Keratinocyte (primary cell): ENCODE measurements around the gene NDUFA7. TPM values are rescaled to one million over a fixed set of nuclear protein-coding genes. Genes with fewer than 3 reads are reported as not detected.
A peak's percentile ranks its signal among the peaks of the same experiment; 100 is the strongest.

Source experiments
- DNase-seq: peaks from one replicate; pipeline ENCODE4 v3.0.0-alpha.2; 2011; ENCODE audit warnings: low read depth, missing footprints, low spot score
- FAIRE-seq: peaks from 2 replicates; lab custom pipeline; 2011; peaks lifted over from hg19 to GRCh38; lab: Jason Lieb, UNC
- H2AFZ ChIP-seq: 2 replicates; pipeline ENCODE4 v1.6.0; 2012; ENCODE audit warnings: low read length, control low read depth, inconsistent platforms; ENCODE audit not compliant: control insufficient read depth
- H3K27ac ChIP-seq: 2 replicates; pipeline ENCODE4 v1.5.1; 2011; ENCODE audit warnings: low read length; ENCODE audit not compliant: control insufficient read depth, insufficient read depth
- H3K27me3 ChIP-seq: 3 replicates; pipeline ENCODE4 v1.6.0; 2011; ENCODE audit warnings: low read length; ENCODE audit not compliant: control insufficient read depth, insufficient read depth; ENCODE audit errors: extremely low read depth
- H3K36me3 ChIP-seq, 2 experiments: 2 replicates in 1 of 2; 3 replicates in 1 of 2; pipeline ENCODE4 v1.5.1; 2011; ENCODE audit warnings: low read length in 2 of 2, mild to moderate bottlenecking in 1 of 2; ENCODE audit not compliant: control insufficient read depth in 2 of 2, insufficient read depth in 2 of 2; ENCODE audit errors: extremely low read depth in 1 of 2
- H3K4me1 ChIP-seq: 3 replicates; pipeline ENCODE4 v1.5.1; 2011; ENCODE audit warnings: low read length; ENCODE audit not compliant: control insufficient read depth, insufficient read depth; ENCODE audit errors: extremely low read depth
- H3K4me2 ChIP-seq: 3 replicates; pipeline ENCODE4 v1.6.0; 2011; ENCODE audit warnings: low read depth, low read length; ENCODE audit not compliant: control insufficient read depth, insufficient read depth; ENCODE audit errors: extremely low read depth
- H3K4me3 ChIP-seq, 3 experiments: fragments of 200-600 bp in 1 of 3; sonication (generic) in 1 of 3; 2 replicates in 2 of 3; 3 replicates in 1 of 3; pipeline ENCODE4 v1.5.1; 2011 to 2016; ENCODE audit warnings: low read length in 3 of 3, mild to moderate bottlenecking in 3 of 3, control low read depth in 2 of 3, inconsistent platforms in 1 of 3, low read depth in 1 of 3, mixed read lengths in 1 of 3, mixed run types in 1 of 3, moderate library complexity in 1 of 3; ENCODE audit not compliant: control insufficient read depth in 2 of 3, insufficient read depth in 2 of 3; ENCODE audit errors: extremely low read depth in 1 of 3
- H3K79me2 ChIP-seq: 2 replicates; pipeline ENCODE4 v1.6.0; 2012; ENCODE audit warnings: low read length; ENCODE audit not compliant: control insufficient read depth, insufficient read depth
- H3K9ac ChIP-seq: 3 replicates; pipeline ENCODE4 v1.6.0; 2011; ENCODE audit warnings: low read length; ENCODE audit not compliant: control insufficient read depth, insufficient read depth; ENCODE audit errors: extremely low read depth
- H3K9me1 ChIP-seq: 3 replicates; pipeline ENCODE4 v1.6.0; 2011; ENCODE audit warnings: low read length; ENCODE audit not compliant: control insufficient read depth, insufficient read depth; ENCODE audit errors: extremely low read depth
- H3K9me3 ChIP-seq: 2 replicates; pipeline ENCODE4 v1.5.1; 2012; ENCODE audit warnings: low read depth, low read length; ENCODE audit not compliant: control insufficient read depth
- H4K20me1 ChIP-seq: 3 replicates; pipeline ENCODE4 v1.6.0; 2011; ENCODE audit warnings: low read length; ENCODE audit not compliant: control insufficient read depth, insufficient read depth; ENCODE audit errors: extremely low read depth
- EZH2 ChIP-seq: IDR thresholded peaks from one replicate; pipeline ENCODE4 v1.6.1; 2012; ENCODE audit warnings: inconsistent platforms, mild to moderate bottlenecking, low read length, moderate library complexity
- dilution Hi-C: fragments of 300-500 bp; cut with MboI; formaldehyde crosslinking; loops from one replicate; pipeline ENCODE4 v1.7.0; 2020; ENCODE audit warnings: low sequenced_read_pairs; ENCODE audit not compliant: extremely low pct_ligation_motif_present
- polyA plus RNA-seq, 5 experiments: library from polyadenylated mRNA; depleted of rRNA in 3 of 5; stranded (reverse) in 3 of 5; stranded (forward) in 1 of 5; unstranded in 1 of 5; fragments of >200 nt; gene quantifications; 1 replicate in 1 of 5; 2 replicates in 3 of 5; 3 replicates in 1 of 5; pipeline versions ENCODE4 v1.2.1 to v1.2.3, GENCODE V29; 2011 to 2012; ENCODE audit warnings: missing spikeins in 2 of 5, low read depth in 1 of 5, low replicate concordance in 1 of 5
- TF ChIP-seq, protein P1 (sequence below), 3 experiments: IDR thresholded peaks in 1 of 3; conservative IDR thresholded peaks in 1 of 3; optimal IDR thresholded peaks in 1 of 3; 2 replicates in 2 of 3; 3 replicates in 1 of 3; pipeline versions ENCODE3 to v1.5.1; 2011; ENCODE audit warnings: low read length in 3 of 3, mild to moderate bottlenecking in 3 of 3, moderate library complexity in 2 of 3, control low read depth in 1 of 3, inconsistent platforms in 1 of 3; ENCODE audit not compliant: insufficient read depth in 2 of 3; ENCODE audit errors: extremely low read depth in 1 of 3

The NDUFA7 gene
- polyA plus RNA-seq, 1 donor (not counting 4 experiments of a cell fraction or from before 2014, with no cell fraction given), result 59.2 TPM

DNA sequence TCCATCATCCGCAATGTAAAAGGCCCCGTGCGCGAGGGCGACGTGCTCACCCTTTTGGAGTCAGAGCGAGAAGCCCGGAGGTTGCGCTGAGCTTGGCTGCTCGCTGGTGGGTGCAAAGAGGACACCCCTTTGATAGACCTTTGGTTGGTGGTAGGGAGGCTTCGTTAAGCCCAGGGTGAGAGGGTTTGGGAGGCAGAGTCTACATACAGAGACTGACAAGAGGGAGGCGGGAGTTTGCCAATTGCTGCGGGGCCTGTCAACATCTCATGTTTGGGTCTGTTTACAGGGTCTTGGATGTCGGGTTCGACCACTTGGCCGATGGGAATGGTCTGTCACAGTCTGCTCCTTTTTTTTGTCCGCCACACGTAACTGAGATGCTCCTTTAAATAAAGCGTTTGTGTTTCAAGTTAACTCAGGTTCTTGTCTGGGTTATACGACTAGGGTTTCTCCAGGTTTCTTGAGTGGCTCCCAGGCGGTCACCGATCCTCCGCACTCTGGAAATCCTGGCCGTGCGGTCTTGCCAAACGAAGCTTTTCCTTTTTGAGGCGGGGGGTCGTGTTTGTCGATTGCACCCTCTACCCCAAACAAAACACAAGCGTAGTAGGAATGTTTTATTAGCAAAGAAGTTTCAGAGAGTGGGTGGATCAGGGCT, 937 bp upstream of the NDUFA7 start:
- Histone ChIP-seq H3K9me1 (no peaks in the 10 kb centered on the region), H4K20me1 (peaks cover 10% of the 10 kb centered on the region), H3K4me2 (peak overlapping the region; percentile 87), H3K79me2 (peaks cover 39% of the 10 kb centered on the region), H3K4me1 (peaks cover 16% of the 10 kb centered on the region), H2AFZ (no peak overlapping the region), H3K27ac (peak overlapping the region; percentile 84), H3K27me3 (no peaks in the 10 kb centered on the region), H3K9ac (peak overlapping the region; percentile 99), H3K36me3 (peaks cover 7 to 17% of the 10 kb centered on the region in 2 experiments), H3K9me3 (no peaks in the 10 kb centered on the region), H3K4me3 (peak overlapping the region; percentile 83 to 97 (median 90))
- no peak for DNase-seq
- TF ChIP-seq, protein P1, sequence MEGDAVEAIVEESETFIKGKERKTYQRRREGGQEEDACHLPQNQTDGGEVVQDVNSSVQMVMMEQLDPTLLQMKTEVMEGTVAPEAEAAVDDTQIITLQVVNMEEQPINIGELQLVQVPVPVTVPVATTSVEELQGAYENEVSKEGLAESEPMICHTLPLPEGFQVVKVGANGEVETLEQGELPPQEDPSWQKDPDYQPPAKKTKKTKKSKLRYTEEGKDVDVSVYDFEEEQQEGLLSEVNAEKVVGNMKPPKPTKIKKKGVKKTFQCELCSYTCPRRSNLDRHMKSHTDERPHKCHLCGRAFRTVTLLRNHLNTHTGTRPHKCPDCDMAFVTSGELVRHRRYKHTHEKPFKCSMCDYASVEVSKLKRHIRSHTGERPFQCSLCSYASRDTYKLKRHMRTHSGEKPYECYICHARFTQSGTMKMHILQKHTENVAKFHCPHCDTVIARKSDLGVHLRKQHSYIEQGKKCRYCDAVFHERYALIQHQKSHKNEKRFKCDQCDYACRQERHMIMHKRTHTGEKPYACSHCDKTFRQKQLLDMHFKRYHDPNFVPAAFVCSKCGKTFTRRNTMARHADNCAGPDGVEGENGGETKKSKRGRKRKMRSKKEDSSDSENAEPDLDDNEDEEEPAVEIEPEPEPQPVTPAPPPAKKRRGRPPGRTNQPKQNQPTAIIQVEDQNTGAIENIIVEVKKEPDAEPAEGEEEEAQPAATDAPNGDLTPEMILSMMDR (optimal IDR thresholded peaks at IDR 0.05 in 1 of 3, IDR thresholded peaks at IDR 0.05 in 1 of 3, conservative IDR thresholded peaks at IDR 0.05 in 1 of 3; ENCODE audit: extremely low read depth in 1 of 3, insufficient read depth in 2 of 3, low read length in 3 of 3), result no peak
- no peak for TF ChIP-seq EZH2
- FAIRE-seq, result no peak
- dilution Hi-C loops, result no loop called here

- Histone ChIP-seq H4K20me1 (peaks cover 10% of the 10 kb centered on the region), H3K36me3 (peaks cover 10 to 25% of the 10 kb centered on the region in 2 experiments), H3K9ac (peak overlapping the region; percentile 99), H3K27me3 (no peaks in the 10 kb centered on the region), H3K27ac (peak overlapping the region; percentile 84), H3K79me2 (peaks cover 39% of the 10 kb centered on the region), H2AFZ (peak overlapping the region; percentile 77), H3K9me3 (no peaks in the 10 kb centered on the region), H3K4me1 (peaks cover 16% of the 10 kb centered on the region), H3K4me2 (peak overlapping the region; percentile 86), H3K4me3 (peak overlapping the region; percentile 83 to 97 (median 90)), H3K9me1 (no peaks in the 10 kb centered on the region)
- DNase-seq, result no peak
- no peak for FAIRE-seq
- dilution Hi-C loops, result no loop called here
- TF ChIP-seq, protein P1 (optimal IDR thresholded peaks at IDR 0.05 in 1 of 3, IDR thresholded peaks at IDR 0.05 in 1 of 3, conservative IDR thresholded peaks at IDR 0.05 in 1 of 3; ENCODE audit: extremely low read depth in 1 of 3, insufficient read depth in 2 of 3, low read length in 3 of 3), result no peak
- TF ChIP-seq EZH2, result no peak
Observed at GRCh38 chr19:8320564-8321066, 560 bp downstream of the NDUFA7 start.
